Stimulated activated CD8-positive, alpha-beta memory T cell treated with anti-CD3 and anti-CD28 coated beads, Interleukin-2, amount 100 ng/mL, for 1 hour (primary cell): ENCODE measurements around the gene CX3CL1.
"Not testable (repeated sequence)": the region's sequence is repeated elsewhere in the genome, so short reads cannot be mapped to it uniquely, and the experiment has no call there.

Experiments used
- DNase-seq, 2 donors: peaks; one replicate each; pipeline ENCODE4 v3.0.0-alpha.2; 2020; ENCODE audit warnings: low read depth in 2 of 2

The CX3CL1 gene

DNA sequence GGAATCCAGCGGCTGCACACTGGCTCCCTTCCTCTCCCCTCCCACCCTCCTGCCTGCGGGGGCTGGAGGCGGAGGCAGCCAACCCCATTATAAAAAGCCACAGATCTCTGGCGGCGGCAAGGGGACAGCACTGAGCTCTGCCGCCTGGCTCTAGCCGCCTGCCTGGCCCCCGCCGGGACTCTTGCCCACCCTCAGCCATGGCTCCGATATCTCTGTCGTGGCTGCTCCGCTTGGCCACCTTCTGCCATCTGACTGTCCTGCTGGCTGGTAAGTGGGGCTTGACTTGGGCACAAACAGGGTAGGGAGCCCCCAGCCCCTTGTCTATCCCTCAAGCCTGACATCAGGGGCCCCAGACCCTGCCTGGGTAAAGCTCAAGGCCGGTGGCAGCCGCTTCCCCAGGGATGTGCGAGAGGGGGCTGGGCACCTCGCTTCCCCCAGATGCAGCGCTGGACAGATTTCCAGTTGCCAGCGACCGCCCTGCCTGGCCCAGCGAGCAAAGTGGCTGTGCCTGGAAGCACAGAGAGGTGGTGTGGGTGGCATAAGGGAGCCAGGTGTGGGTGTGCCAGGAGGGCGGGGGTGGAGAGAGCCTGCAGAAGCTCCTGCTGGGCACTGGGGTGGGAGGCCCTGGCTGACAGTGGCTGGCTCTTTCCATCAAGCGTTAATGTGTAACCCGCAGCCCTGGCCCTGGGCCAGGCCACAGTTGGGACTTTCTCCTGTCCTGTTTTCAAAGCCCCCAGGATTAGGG lies at the start of gene CX3CL1:
Gene CX3CL1, plus strand, starts transcription at position 119 of the 745 bp plus-strand sequence. Its CDS starts 79 bp downstream, at position 198.
- DNase-seq: no peak

DNA sequence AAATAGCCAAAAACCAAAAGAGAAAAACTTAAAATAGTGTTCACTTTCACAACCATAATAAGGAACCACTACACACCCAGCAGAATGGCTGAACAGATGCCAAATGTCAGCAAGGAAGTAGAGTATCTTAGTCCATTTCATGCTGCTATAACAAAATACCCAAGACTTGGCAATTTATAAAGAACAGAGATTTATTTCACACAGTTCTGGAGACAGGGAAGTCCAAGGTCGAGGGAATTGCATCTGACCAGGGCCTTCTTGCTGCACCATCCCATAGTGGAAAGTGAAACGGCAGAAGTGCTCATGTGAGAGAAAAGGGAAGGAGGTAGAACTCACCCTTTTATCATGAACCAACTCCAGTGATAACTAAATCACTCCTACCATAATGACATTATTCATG lies 47.5 kb upstream of the CX3CL1 start:
- no peak for DNase-seq

- DNase-seq: no peak
Observed at GRCh38 chr16:57325458-57325857, 46.8 kb upstream of the CX3CL1 start.

DNA sequence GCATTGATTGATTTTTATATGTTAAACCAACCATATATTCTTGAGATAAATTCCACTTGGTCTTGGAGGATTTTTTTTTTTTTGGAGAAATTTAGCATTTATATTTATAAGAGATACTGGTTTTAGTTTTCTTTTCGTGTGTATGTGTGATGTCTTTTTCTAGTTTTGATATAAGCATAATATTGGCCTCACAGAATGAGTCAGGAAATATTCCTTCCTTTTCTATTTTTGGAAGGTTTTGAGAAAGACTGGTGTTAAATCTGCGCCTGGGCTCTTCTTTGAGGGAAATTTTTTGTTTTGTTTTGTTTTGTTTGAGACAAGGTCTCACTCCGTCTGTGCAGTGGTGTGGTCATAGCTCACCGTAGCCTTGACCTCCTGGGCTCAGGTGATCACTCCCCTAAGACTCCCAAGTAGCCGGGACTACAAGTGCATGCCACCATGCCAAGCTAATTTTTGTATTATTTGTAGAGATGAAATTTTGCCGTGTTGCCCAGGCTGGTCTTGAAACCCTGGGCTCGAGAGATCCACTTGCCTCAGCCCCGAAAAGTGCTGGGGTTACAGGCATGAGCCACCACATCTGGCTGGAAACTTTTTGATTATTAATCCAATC lies 42.5 kb upstream of the CX3CL1 start:
- no peak for DNase-seq

DNA sequence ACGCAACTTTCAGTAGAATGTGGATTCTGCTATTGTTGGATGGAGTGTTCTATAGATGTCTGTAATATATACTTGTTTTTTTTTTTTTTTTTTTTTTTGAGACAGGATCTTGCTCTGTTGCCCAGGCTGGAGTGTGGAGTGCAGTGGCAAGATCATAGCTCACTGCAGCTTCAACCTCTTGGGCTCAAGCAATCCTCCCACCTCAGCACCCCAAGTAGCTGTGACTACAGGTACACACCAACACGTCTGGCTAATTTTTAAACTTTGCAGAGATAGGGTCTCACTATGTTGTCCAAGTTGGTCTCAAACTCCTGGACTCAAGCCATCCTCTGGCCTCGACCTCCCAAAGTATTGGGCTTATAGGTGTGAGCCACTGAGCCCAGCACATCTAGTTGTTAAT lies 40.9 kb upstream of the CX3CL1 start:
- DNase-seq: no peak

- DNase-seq: no peak
Observed at GRCh38 chr16:57333402-57333801, 38.9 kb upstream of the CX3CL1 start.

DNA sequence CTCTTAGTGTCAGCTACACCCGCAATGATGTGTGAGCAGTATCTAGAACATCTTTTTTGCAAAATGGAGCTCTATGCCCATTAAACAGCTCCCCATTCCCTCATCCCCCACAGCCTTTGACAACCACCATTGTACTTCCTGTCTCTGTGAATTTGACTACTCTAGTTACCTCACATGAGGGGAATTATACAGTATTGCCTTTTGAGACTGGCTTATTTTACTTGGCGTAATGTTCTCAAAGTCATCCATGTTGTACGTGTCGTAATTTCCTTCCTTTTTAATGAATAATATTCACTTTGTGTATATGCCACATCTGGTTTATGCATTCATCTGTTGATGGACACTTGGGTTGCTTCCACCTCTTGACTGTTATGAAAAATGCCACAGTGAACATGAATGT lies 36.9 kb upstream of the CX3CL1 start:
- no peak for DNase-seq

DNA sequence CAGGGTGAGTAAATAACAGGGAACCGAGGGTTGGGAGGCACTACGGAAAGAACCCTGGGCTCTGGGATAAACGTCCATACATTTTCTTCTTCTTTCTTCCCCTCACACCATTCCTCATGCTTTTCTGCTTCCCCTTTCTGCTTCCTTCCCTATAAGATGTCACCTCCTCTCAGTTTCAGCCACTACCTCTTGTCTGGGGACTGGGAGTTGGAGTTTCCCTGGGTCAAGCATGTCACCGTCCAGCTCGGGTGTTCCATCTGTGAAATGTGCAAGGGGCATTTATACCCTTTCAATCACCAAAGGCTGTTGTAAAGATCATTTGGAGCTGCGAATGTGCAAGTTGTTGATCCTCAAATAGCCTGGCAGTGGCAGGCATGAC lies 31.2 kb upstream of the CX3CL1 start:
- no peak for DNase-seq

- no peak for DNase-seq
Observed at GRCh38 chr16:57341441-57342303, 30.6 kb upstream of the CX3CL1 start.

- DNase-seq: not testable (repeated sequence)
Observed at GRCh38 chr16:57342606-57343005, 29.7 kb upstream of the CX3CL1 start.

GRCh38 chr16:57343221-57343620 lies 29.1 kb upstream of the CX3CL1 start:
- DNase-seq: no peak

DNA sequence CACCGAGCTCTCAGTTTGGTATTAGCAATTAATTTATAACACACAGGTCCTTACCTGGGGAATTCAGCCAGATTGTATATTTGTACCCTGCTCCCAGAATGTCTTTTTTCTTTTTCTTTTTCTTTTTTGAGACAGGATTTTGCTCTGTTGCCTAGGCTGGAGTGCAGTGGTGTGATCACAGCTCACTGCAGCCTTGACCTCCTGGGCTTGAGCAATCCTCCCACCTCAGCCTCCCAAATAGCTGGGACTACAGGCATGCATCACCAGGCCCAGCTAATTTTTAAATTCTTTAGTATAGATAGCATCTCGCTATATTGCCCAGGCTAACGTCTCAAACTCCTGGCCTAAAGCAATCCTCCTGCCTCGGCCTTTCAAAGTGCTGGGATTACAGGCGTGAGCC lies 28.2 kb upstream of the CX3CL1 start:
- not testable (repeated sequence) for DNase-seq

DNA sequence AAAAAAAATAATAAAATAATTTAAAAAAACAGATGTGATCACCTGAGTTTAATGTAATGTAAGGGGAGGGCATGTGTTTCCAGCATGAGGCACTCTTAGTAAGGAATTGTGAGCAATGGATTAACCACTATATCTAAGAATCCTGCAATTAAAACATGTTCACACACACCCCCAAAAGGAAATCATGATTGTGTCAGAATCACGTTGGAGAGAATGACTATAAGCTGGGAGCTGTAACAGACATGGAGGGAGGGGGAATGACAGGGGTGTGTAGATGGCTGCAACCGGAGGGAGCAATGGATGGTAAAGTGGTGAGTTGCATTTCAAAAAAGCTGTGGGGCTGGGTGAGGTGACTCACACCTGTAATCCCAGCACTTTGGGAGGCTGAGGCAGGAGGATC lies 27.3 kb upstream of the CX3CL1 start:
- no peak for DNase-seq

GRCh38 chr16:57345666-57346204 lies 26.6 kb upstream of the CX3CL1 start:
- DNase-seq: no peak

DNA sequence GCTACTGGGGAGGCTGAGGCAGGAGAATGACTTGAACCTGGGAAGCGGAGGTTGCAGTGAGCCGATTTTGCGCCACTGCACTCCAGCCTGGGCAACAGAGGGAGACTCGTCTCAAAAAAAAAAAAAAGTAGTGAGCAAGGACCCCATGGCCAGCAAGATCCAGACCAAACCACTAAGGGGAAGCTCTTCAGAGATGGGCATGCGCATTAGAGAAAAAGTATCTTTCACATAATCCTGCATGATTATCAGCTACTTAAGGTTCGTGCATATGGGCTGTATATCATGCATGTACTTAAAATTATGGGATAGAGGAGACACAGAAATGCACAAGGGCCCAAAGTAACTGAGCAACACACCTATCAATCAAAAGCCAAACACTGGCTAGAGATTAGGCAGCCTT lies 24.4 kb upstream of the CX3CL1 start:
- DNase-seq: no peak

DNA sequence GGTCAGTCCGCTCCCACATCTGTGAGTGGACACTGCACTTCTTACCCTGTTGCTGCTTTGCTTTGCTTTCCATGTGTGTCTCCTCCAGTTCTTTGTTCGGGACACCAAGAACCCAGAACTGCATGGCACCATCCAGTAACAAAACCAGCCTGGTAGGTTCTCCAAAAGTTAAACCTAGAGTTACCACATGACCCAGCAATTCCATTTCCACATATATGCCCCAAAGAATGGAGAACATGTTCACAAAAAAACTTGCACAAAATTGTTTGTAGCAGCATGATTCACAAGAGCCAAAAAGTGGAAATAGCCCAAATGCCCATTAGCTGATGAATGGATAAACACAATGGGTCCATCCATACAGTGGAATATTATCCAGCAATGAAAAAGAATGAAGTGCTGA lies 24.0 kb upstream of the CX3CL1 start:
- no peak for DNase-seq

- DNase-seq: no peak
Observed at GRCh38 chr16:57349212-57350031, 22.9 kb upstream of the CX3CL1 start.

GRCh38 chr16:57352636-57353047 lies 19.6 kb upstream of the CX3CL1 start:
- no peak for DNase-seq

DNA sequence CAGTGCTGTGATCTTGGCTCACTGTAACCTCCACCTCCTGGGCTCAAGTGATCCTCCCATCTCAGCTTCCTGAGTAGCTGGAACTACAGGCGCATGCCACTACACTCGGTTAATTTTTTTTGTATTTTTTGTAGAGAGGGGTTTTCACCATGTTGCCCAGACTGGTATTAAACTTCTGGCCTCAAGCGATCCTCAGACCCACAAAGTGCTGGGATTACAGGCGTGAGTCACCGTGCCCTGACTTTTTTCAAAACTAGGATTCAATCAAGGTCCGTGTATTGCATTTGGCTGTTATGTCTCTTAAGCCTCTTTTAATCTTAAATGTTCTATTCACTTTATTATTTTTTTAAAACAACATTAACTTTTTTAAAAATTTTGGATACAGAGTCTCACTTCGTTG lies 18.0 kb upstream of the CX3CL1 start:
- no peak for DNase-seq

GRCh38 chr16:57355898-57356414 lies 16.3 kb upstream of the CX3CL1 start:
- DNase-seq: no peak

- DNase-seq: no peak
Observed at GRCh38 chr16:57356547-57356946, 15.7 kb upstream of the CX3CL1 start.
